Measurements from ENCODE around the gene CPED1.

Gene CPED1

DNA sequence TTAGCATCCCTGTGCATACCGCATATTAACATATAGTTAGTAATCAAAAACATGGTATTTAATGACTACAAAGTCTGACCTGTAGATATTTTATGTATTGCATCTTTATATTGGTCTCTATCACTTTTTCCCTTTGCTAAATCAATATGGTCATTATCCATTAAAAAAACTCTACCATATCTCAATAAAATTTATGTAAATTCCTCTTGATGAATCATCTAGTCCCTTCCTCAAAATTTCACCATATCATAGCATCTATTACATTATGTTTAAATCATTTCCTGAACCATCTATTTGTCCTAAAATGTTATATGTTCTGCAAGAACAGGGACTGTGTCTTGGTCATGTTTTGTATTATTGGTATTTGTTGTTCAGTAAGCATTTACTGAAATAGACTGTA, 45.6 kb upstream of the CPED1 start:
- TF ChIP-seq, protein P1, sequence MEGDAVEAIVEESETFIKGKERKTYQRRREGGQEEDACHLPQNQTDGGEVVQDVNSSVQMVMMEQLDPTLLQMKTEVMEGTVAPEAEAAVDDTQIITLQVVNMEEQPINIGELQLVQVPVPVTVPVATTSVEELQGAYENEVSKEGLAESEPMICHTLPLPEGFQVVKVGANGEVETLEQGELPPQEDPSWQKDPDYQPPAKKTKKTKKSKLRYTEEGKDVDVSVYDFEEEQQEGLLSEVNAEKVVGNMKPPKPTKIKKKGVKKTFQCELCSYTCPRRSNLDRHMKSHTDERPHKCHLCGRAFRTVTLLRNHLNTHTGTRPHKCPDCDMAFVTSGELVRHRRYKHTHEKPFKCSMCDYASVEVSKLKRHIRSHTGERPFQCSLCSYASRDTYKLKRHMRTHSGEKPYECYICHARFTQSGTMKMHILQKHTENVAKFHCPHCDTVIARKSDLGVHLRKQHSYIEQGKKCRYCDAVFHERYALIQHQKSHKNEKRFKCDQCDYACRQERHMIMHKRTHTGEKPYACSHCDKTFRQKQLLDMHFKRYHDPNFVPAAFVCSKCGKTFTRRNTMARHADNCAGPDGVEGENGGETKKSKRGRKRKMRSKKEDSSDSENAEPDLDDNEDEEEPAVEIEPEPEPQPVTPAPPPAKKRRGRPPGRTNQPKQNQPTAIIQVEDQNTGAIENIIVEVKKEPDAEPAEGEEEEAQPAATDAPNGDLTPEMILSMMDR (IDR thresholded peaks at IDR 0.05), result no peak
- Histone ChIP-seq H3K36me3 (ENCODE audit: control insufficient read depth, insufficient read depth, low read length) (no peaks in the 10 kb centered on the region), H3K79me2 (no peaks in the 10 kb centered on the region), H3K27me3 (ENCODE audit: control insufficient read depth, insufficient read depth, low read length) (no peaks in the 10 kb centered on the region), H3K9me3 (ENCODE audit: control insufficient read depth, low read length) (no peaks in the 10 kb centered on the region), H3K9ac (no peak overlapping the region), H2AFZ (no peak overlapping the region), H3K27ac (no peak overlapping the region), H3K4me2 (ENCODE audit: low read length) (no peak overlapping the region), H3K4me3 (ENCODE audit: low read depth, low read length) (no peak overlapping the region), H3K4me1 (no peaks in the 10 kb centered on the region)

DNA sequence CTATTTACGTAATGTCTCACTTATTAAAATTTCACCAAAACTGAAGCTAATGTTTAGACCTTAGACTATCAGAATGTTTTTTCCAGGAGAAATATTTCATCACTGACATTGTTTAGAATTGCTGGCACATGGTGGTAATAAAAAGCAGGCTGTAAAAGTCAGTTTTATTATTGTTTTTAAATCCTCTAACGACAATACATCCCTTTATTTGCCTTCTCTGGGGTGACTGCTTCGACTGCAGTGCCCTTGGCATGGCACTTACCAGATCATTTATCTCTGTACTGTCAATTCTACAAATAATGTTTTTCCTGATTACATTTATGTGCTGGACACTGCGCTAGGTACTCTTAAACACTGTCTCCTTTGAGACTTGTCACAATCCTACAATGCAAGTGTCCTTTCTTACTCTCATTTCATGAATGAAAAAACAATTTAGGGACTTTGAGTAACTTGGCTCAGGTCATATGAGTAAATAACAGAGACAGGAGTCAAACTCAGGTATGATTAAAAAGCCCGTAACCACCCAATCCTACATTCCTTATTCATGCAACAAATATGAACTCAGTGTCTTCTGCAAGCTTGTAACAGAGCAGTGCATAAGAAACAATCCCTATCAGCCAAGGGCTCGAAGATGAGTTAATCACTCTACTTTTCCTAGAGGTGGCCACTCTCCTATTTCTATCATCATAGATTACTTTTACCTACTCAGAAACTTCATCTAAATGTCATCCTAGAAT, 43.5 kb upstream of the CPED1 start:
- H3K27me3 ChIP-seq (ENCODE audit: control insufficient read depth, insufficient read depth, low read length), result no peaks in the 10 kb centered on the region
- no peak overlapping the region for H3K9ac ChIP-seq
- H3K4me2 ChIP-seq (ENCODE audit: low read length), result no peak overlapping the region
- no peaks in the 10 kb centered on the region for H3K79me2 ChIP-seq
- no peaks in the 10 kb centered on the region for H3K36me3 ChIP-seq (ENCODE audit: control insufficient read depth, insufficient read depth, low read length)
- H3K27ac ChIP-seq, result no peak overlapping the region
- TF ChIP-seq, protein P1 (IDR thresholded peaks at IDR 0.05), result no peak
- no peaks in the 10 kb centered on the region for H3K9me3 ChIP-seq (ENCODE audit: control insufficient read depth, low read length)
- no peaks in the 10 kb centered on the region for H3K4me1 ChIP-seq
- no peak overlapping the region for H3K4me3 ChIP-seq (ENCODE audit: low read depth, low read length)
- H2AFZ ChIP-seq, result no peak overlapping the region

DNA sequence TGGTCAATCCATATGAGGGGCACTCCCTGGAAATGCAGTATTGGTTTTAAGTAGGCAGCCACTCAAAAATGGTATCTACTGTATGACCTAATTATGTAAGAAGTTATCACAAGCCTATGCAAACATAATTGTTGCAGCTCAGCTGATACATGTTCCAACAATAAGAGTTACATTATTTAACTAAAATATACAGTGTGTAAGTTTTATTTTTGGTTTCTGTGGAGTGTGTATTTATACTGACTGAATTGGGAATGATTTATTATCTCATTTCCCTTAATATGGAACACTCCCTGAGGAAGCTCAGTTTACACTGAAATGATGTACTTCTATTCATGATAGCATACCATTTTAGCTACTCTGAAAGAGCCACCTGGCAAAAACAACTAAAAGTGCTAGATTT, 40.5 kb upstream of the CPED1 start:
- Histone ChIP-seq H3K4me3 (ENCODE audit: low read depth, low read length) (no peak overlapping the region), H3K27ac (no peak overlapping the region), H3K4me1 (peaks cover 4% of the 10 kb centered on the region), H3K79me2 (no peaks in the 10 kb centered on the region), H3K9me3 (ENCODE audit: control insufficient read depth, low read length) (no peaks in the 10 kb centered on the region), H3K27me3 (ENCODE audit: control insufficient read depth, insufficient read depth, low read length) (no peaks in the 10 kb centered on the region), H3K4me2 (ENCODE audit: low read length) (no peak overlapping the region), H2AFZ (no peak overlapping the region), H3K9ac (no peak overlapping the region), H3K36me3 (ENCODE audit: control insufficient read depth, insufficient read depth, low read length) (no peaks in the 10 kb centered on the region)
- TF ChIP-seq, protein P1 (IDR thresholded peaks at IDR 0.05), result no peak

DNA sequence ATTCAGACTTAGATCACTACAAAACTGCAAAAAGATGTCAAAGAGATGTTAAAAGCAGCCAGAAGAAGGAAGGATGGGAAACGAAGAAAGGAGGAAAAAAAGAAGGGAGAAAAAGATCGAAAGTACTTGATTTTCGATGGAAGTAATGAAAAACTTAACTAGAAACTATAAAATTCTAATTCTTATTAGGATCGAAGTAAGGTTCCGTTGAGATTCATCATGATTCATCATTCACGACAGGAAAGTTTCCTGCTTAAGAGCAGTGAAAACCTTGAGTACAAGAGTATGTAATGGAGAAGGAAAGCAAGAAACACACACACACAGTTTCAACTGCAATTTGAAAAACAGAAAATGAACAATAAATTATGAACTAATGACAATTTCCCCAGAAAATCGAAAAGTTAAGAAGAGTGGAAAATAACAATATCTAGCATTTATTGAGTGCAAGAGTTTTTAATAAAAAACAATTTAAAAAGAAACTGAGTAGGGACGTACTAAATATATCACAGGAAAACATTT, 39.1 kb upstream of the CPED1 start:
- Histone ChIP-seq H3K4me3 (ENCODE audit: low read depth, low read length) (peak overlapping the region; percentile 79), H3K79me2 (no peaks in the 10 kb centered on the region), H3K27me3 (ENCODE audit: control insufficient read depth, insufficient read depth, low read length) (no peaks in the 10 kb centered on the region), H2AFZ (peak overlapping the region; percentile 85), H3K9me3 (ENCODE audit: control insufficient read depth, low read length) (no peaks in the 10 kb centered on the region), H3K4me2 (ENCODE audit: low read length) (peak overlapping the region; percentile 84), H3K4me1 (peaks cover 4% of the 10 kb centered on the region), H3K9ac (no peak overlapping the region), H3K36me3 (ENCODE audit: control insufficient read depth, insufficient read depth, low read length) (no peaks in the 10 kb centered on the region), H3K27ac (no peak overlapping the region)
- TF ChIP-seq, protein P1 (IDR thresholded peaks at IDR 0.05), result no peak
